ENCODE measurements around the gene MYOF.
"Not testable (repeated sequence)": the region's sequence is repeated elsewhere in the genome, so short reads cannot be mapped to it uniquely, and the experiment has no call there.

Gene MYOF

DNA sequence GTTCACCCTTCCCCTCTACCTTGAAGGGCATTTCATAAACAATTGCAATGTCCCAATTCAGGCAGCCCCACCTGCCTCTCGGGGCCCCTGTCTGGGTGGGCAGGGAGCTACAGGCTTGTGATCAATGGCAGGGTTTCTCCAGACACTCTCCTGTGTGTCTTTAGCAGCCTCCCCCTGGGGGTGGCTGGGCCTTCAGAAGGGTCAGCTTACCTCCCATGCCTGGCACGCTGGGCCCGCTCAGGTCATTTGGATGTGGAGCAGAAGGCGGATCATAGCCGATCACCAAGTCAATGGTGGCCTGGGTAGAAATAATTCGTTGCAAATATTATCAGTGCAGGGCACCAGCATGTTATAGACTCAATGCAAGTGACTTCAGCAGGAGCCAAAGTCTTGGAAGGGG is 56.3 kb downstream of the MYOF start:
- no peak for DNase-seq (ENCODE audit: low read depth)

GRCh38 chr10:93422118-93422517 is 60.0 kb downstream of the MYOF start:
- DNase-seq (ENCODE audit: low read depth) = no peak

DNA sequence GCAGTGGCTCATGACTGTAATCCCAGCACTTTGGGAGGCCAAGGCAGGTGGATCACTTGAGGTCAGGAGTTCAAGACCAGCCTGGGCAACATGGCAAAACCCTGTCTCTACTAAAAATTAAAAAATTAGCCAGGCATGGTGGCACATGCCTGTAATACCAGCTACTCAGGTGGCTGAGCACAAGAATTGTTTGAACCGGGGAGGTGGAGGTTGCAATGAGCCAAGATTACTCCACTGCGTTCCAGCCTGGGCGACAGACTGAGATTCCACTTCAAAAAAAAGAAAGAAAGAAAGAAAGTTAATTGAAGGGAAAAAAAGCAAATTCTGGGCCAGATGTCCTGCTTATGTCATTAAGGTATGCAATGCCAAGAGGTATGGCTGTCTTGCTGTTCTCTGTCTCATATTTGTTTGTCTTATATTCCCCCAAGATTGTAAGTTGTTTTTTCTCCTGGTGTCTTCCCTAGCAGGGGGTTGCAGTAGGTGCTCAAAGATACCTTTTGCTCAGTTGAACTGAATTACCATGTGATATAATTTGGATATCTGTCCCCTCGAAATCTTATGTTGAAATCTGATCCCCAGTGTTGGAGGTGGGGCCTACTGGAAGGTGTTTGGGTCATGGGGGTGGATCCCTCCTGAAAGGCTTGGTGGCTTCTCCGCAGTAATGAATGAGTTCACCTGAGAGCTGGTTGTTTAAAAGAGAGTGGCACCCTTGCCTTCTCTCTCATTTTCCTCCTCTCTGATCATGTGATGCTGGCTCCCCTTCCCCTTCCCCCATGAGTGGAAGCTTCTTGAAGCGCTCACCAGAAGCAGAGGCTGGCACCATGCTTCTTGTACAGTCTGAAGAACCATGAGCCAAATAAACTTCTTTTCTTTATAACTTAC is 60.9 kb downstream of the MYOF start:
- DNase-seq (ENCODE audit: low read depth) = no peak

DNA sequence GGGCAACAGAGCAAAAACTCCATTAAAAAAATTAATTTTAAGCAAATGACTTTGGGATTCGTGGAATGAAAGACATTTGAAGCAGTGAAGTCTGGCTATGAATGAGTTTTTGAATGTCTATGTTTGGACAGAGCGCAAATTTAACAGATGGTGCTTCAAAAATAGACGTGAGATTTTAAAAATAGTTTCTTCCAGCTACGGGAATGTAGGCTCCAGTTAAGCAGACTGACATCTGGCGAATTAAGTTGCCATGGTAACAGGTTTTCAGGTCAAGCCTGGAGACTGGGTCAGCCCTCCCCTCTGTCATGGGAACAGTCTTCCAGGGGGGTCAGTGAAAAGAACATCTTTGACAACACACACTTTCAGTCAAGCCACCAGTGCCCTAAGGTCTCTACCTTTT is 62.0 kb downstream of the MYOF start:
- no peak for DNase-seq (ENCODE audit: low read depth)

DNA sequence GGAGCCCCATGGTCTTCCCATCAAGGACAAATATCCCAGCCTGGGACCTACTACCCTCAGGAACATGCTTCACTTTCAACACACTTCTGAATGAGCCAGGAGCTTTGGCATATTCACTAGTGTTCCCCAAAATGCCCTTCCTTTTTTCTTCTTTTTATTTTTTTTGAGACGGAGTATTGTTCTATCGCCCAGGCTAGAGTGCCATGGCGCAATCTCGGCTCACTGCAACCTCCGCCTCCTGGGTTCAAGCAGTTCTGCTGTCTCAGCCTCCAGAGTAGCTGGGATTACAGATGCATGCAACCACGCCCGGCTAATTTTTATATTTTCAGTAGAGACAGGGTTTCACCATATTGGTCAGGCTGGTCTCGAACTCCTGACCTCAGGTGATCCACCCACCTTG is 63.1 kb downstream of the MYOF start:
- DNase-seq (ENCODE audit: low read depth) = not testable (repeated sequence)

DNA sequence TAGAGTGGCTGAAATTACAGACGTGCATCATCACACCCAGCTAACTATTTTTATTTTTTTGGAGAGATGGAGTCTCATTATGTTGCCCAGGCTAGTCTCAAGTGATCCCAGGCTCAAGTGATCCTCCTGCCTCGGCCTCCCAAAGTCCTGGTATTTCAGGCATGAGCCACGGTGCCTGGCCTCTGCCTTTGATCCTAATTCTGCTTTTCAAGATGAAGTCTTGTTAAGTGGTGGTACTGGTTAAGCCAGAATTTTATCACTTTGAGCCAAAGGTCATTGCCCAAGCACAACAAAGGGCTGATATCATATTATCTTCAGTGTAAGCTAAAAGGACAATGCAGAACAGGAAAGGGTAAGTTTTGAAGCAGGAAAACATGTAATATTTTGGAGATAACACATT is 64.2 kb downstream of the MYOF start:
- no peak for DNase-seq (ENCODE audit: low read depth)

DNA sequence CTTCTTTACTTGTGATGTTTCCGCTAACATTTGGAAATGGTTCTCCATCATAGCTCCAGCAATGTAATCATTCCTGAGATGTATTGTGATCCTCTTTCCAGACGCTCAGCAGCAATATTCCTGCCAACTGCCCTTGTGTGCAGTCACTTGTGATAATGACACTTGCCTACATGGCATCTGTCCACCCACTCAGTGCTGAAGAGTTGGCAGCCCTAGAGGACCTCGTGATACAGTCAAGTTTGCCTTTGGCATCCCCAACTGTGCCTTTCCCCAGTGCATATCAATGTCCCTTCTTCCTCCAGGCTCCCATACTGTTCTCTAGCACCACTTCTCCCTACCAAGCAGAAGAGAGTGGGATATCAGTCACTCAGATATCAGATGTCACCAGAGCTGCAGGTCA is 64.9 kb downstream of the MYOF start:
- DNase-seq (ENCODE audit: low read depth) = no peak

DNA sequence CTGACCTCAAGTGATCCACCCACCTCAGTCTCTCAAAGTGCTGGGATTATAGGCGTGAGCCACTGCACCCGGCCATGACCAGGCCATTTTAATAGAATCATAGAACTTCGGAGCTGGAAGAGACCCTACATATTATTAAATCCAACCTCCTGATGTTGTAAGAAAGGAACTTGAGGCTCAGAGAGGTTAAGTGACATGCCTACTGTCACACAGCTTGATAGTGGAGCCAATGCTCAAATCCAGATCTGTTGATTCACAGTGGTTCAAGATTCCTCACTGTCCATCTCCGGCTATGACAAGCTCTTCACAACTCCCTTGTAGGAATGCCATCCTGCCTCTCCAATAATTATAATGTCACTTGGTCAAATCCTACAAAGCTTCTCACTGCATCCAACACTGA is 65.3 kb downstream of the MYOF start:
- no peak for DNase-seq (ENCODE audit: low read depth)

DNA sequence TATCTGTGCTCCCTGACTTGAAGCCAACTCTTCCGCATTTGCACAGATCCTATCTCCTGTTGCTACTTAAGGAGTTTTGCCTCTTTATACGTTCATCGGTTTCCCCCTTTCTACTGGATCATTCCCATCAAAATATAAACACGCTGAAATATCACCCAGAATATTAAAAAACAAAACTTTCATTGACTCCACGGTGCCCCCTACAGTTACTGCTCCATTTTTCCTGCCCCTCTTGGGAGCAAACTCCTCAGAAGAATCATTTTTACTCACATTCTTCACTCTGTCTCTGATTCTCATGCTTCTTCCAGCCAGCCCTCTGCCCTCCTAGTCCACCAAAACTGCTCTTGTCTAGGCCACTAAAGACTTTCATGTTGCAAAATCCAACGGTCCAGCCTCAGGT is 66.4 kb downstream of the MYOF start:
- no peak for DNase-seq (ENCODE audit: low read depth)

- DNase-seq (ENCODE audit: low read depth) = peak; percentile 9
Measured at GRCh38 chr10:93413252-93413689, 68.9 kb downstream of the MYOF start.

DNA sequence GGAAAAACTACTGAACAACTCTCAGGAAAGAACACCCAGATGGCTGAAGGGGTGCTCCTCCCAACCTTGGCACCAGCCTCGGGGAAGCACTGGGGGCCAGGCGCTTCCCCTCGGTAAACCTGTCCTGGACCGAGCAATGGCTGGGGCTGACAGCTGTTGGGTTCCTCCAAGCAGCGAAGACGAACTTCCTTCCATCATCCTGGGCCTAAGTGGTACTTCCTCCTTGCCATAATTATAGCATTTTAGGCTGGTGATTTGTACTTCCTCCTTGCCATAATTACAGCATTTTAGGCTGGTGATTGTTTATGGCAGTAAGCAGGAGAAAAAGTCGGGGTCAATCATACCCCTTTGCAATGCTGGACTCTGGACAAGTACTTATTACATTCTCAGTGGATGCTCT is 69.3 kb downstream of the MYOF start:
- DNase-seq (ENCODE audit: low read depth) = peak; percentile 7

- DNase-seq (ENCODE audit: low read depth) = no peak
Measured at GRCh38 chr10:93410697-93411348, 71.3 kb downstream of the MYOF start.

DNA sequence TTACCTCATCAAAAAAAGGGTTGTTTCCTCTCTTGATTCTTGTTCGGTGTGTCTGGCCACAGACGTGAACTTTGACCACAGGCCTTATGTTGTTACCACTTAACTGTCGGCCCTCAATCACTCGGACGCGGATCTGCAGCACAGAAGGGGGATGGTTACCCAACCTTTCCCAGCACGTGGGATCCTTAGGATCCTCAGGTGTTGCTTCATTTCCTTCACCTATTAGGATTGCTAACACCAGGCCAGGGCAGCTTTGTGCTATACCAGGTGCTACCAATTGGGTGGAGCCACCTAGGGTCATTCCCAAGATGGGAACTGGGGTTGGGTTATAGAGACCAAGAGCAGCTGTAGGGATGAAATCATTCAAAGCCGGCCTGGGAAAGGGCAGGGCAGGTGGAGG is 73.4 kb downstream of the MYOF start:
- DNase-seq (ENCODE audit: low read depth) = no peak

DNA sequence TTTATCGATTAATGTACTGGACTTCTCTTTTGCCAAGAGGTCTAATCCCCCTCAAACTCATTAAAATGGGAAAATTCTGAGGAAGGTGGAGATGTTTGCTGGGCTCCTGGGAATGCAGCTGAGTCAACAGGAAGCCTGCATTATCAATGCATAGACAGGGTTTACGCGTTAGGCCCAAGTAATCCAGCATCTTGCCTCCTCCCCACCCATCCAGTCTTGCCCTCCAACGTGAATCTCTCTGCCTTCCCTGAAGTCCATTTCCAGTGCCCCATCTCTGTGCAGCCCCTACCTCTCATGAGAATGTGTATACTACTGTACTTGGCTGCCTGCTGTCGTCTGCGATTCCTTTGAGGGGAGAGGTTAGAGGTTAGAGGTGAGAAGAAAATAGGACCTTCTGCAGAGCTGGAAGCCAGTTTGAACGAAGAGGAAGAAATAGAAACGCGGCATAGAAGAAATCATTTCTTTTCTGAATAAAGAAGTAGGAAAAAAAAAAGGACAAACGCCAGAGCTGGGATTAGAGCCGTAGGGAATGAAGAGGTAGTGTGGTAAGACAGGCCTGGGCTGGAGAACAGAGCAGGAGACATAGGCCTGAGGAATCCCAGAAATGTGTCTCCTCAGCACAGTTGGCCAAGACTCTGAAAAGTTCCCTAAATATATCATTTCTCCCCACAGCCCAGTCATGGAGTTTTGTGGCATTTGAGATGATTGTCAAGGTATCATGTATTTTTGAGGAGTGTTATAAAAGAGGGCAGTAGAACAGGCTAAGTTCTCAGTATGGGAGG is 75.6 kb downstream of the MYOF start:
- no peak for DNase-seq (ENCODE audit: low read depth)

GRCh38 chr10:93404048-93404354 is 78.1 kb downstream of the MYOF start:
- DNase-seq (ENCODE audit: low read depth) = no peak

GRCh38 chr10:93403152-93404047 is 78.7 kb downstream of the MYOF start:
- no peak for DNase-seq (ENCODE audit: low read depth)

DNA sequence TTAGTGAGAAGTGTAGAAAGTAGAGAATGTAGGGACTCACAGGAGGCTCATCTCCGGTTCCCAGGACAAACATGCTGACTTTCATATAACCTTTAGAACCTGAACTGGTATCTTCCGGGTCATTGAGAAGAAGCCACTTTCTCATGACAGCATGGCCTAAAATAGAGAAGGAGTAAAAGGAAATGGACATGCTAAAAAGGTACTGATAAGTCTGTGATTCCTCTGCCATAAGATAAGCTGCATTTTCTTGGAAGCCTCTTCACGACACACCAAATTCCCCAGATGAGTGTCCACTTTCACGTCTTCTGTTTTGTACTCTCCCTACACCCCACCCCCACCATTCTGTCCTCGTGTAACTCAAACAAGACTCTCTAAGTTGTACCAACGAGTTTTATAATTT is 79.9 kb downstream of the MYOF start:
- DNase-seq (ENCODE audit: low read depth) = peak; percentile 12

DNA sequence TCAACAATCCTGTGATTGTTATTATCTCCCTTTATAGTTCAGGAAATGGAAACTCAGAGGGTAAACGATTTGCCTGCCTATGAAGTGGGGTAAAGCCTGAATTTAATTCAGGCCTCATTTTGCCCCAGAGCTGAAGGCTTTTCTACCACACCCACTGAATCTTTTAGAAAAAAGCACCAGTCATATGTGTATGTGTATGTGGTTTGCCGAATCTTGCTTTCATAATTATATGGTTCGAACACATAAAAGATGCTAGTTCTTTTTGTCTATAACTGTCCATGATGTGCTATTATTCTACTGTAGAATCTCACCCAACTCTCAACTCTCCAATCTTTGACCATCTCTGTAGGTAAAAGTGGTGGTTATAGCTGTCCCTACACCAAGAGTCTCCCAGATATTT is 83.6 kb downstream of the MYOF start:
- DNase-seq (ENCODE audit: low read depth) = no peak

DNA sequence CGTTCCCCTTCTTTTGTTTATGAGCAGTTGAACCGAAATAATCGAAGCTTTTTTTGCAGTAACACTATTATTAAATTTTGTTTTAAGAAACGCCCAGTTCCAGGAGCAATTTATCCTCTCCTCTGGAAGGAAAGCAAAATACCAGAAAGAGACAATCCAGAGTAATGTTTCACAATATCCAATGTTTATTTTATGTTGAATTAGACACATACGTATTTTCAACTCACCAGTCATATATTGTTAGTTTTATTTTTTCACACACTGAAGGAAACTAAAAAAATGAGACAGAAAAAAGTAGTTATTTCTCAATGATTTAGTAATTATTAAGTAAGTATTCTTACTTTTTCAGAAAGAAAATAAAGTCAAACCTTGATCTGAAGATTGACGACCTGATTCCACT is 85.1 kb downstream of the MYOF start:
- no peak for DNase-seq (ENCODE audit: low read depth)

GRCh38 chr10:93393211-93393610 is 88.9 kb downstream of the MYOF start:
- no peak for DNase-seq (ENCODE audit: low read depth)

- no peak for DNase-seq (ENCODE audit: low read depth)
Measured at GRCh38 chr10:93392121-93392520, 90.0 kb downstream of the MYOF start.

Data from CMK (cell line).